Fibroblast of skin of scalp (primary cell): ENCODE results near the gene ALDH5A1.
A peak's percentile ranks its signal among the peaks of the same experiment; 100 is the strongest.

ENCODE experiments used
- DNase-seq: peaks from one replicate; pipeline ENCODE4 v3.0.0-alpha.2; 2013

Gene ALDH5A1

GRCh38 chr6:24574809-24575208, 80.0 kb downstream of the ALDH5A1 start:
- peak; percentile 3 for DNase-seq

- no peak for DNase-seq
These were observed 81.7 kb downstream of the ALDH5A1 start for GRCh38 chr6:24576447-24576846.

- DNase-seq = peak; percentile 61
These were observed 86.4 kb downstream of the ALDH5A1 start for GRCh38 chr6:24581084-24581669.

GRCh38 chr6:24583463-24584381, 89.0 kb downstream of the ALDH5A1 start:
- DNase-seq = peak; percentile 56

- no peak for DNase-seq
These were observed 89.6 kb downstream of the ALDH5A1 start for GRCh38 chr6:24584382-24584720.
